WTC11 (cell line): ENCODE results near the gene LITAFD. TPM values are rescaled to one million over a fixed set of nuclear protein-coding genes. Genes with fewer than 3 reads are reported as not detected.

Source experiments
- ATAC-seq: fragments of 200-7000 bp; cut with Tn5 transposase; 2 replicates; pipeline ENCODE4 v1.10.0; 2021; ENCODE audit warnings: mild to moderate bottlenecking, moderate library complexity
- CTCF ChIA-PET: fragments of 300-600 bp; sonication (Branson Sonifier 250); formaldehyde crosslinking; loops from one replicate; lab custom pipeline; 2021; ENCODE audit warnings: antibody characterized with exemption; lab: Charles Lee
- POLR2A ChIA-PET: fragments of 350-600 bp; sonication (Branson Sonifier 250); formaldehyde crosslinking; loops from one replicate; lab custom pipeline; 2021; ENCODE audit warnings: antibody characterized with exemption; lab: Charles Lee
- DNase-seq: peaks from one replicate; pipeline ENCODE4 v3.0.0; 2021; ENCODE audit warnings: low spot score
- H3K27ac Mint-ChIP-seq: 2 replicates; pipeline ENCODE4 v1.8.0; 2021; ENCODE audit warnings: mixed read lengths
- H3K27me3 Mint-ChIP-seq: 2 replicates; pipeline ENCODE4 v1.8.0; 2021; ENCODE audit warnings: low read depth, mild to moderate bottlenecking, moderate library complexity, mixed read lengths
- H3K36me3 Mint-ChIP-seq: 2 replicates; pipeline ENCODE4 v1.8.0; 2021; ENCODE audit warnings: mixed read lengths
- H3K4me1 Mint-ChIP-seq: 2 replicates; pipeline ENCODE4 v1.8.0; 2022; ENCODE audit warnings: mixed read lengths
- H3K4me3 Mint-ChIP-seq: 2 replicates; pipeline ENCODE4 v1.8.0; 2021; ENCODE audit warnings: mild to moderate bottlenecking, moderate library complexity, mixed read lengths
- H3K9me3 Mint-ChIP-seq: 2 replicates; pipeline ENCODE4 v1.8.0; 2021; ENCODE audit warnings: mixed read lengths
- AR ChIP-seq: fragments of 250-450 bp; sonication (Bioruptor Pico); IDR thresholded peaks from 2 replicates; pipeline ENCODE4 v1.9.0; 2021; ENCODE audit warnings: mild to moderate bottlenecking
- CDX4 ChIP-seq: fragments of 250-450 bp; sonication (Bioruptor Pico); IDR thresholded peaks from 2 replicates; pipeline ENCODE4 v1.9.0; 2021; ENCODE audit warnings: moderate library complexity, mild to moderate bottlenecking, inconsistent platforms, borderline replicate concordance
- CREM ChIP-seq: sonication (generic); formaldehyde crosslinking; IDR thresholded peaks from 2 replicates; pipeline ENCODE4 v1.8.1; 2022; ENCODE audit warnings: mild to moderate bottlenecking, missing genetic modification reagents, moderate library complexity
- FOXP1 ChIP-seq: sonication (generic); formaldehyde crosslinking; IDR thresholded peaks from 2 replicates; pipeline ENCODE4 v1.8.0; 2022; ENCODE audit warnings: missing genetic modification reagents, mild to moderate bottlenecking, moderate library complexity, borderline replicate concordance
- GABPB1 ChIP-seq: sonication (generic); formaldehyde crosslinking; IDR thresholded peaks from 2 replicates; pipeline ENCODE4 v1.8.1; 2023; ENCODE audit warnings: mild to moderate bottlenecking, missing genetic modification reagents
- HMGA2 ChIP-seq: fragments of 250-450 bp; sonication (Bioruptor Pico); IDR thresholded peaks from 2 replicates; pipeline ENCODE4 v1.4.0; 2021; ENCODE audit warnings: mild to moderate bottlenecking, moderate library complexity
- MXD4 ChIP-seq: fragments of 250-450 bp; sonication (Bioruptor Pico); IDR thresholded peaks from 2 replicates; pipeline ENCODE4 v1.8.0; 2021; ENCODE audit warnings: mild to moderate bottlenecking, moderate library complexity, borderline replicate concordance
- NR1H2 ChIP-seq: sonication (generic); formaldehyde crosslinking; IDR thresholded peaks from 2 replicates; pipeline ENCODE4 v1.9.0; 2021; ENCODE audit warnings: mild to moderate bottlenecking, moderate library complexity, missing genetic modification reagents
- NR2C2 ChIP-seq: sonication (generic); formaldehyde crosslinking; IDR thresholded peaks from 2 replicates; pipeline ENCODE4 v1.8.0; 2022; ENCODE audit warnings: mild to moderate bottlenecking, missing genetic modification reagents
- OVOL2 ChIP-seq: fragments of 250-450 bp; sonication (Bioruptor Pico); IDR thresholded peaks from 2 replicates; pipeline ENCODE4 v1.9.0; 2021; ENCODE audit warnings: mild to moderate bottlenecking, borderline replicate concordance
- PREB ChIP-seq: sonication (generic); formaldehyde crosslinking; IDR thresholded peaks from 2 replicates; pipeline ENCODE4 v1.8.1; 2022; ENCODE audit warnings: mild to moderate bottlenecking, missing genetic modification reagents, moderate library complexity, borderline replicate concordance
- RORB ChIP-seq: fragments of 250-450 bp; sonication (Bioruptor Pico); IDR thresholded peaks from 2 replicates; pipeline ENCODE4 v1.9.0; 2021; ENCODE audit warnings: mild to moderate bottlenecking
- TP53 ChIP-seq: sonication (generic); formaldehyde crosslinking; IDR thresholded peaks from 2 replicates; pipeline ENCODE4 v1.8.1; 2023; ENCODE audit warnings: mild to moderate bottlenecking, missing genetic modification reagents
- ZNF121 ChIP-seq: sonication (generic); formaldehyde crosslinking; IDR thresholded peaks from 2 replicates; pipeline ENCODE4 v1.8.0; 2023; ENCODE audit warnings: missing genetic modification reagents
- ZNF138 ChIP-seq: sonication (generic); formaldehyde crosslinking; conservative IDR thresholded peaks from 2 replicates; pipeline ENCODE4 v1.8.1; 2022; ENCODE audit warnings: mild to moderate bottlenecking, moderate library complexity, missing genetic modification reagents
- ZNF232 ChIP-seq: sonication (generic); formaldehyde crosslinking; IDR thresholded peaks from 2 replicates; pipeline ENCODE4 v1.8.0; 2022; ENCODE audit warnings: mild to moderate bottlenecking, missing genetic modification reagents
- ZSCAN18 ChIP-seq: fragments of 250-450 bp; sonication (Bioruptor Pico); IDR thresholded peaks from 2 replicates; pipeline ENCODE4 v2.1.2; 2022; ENCODE audit warnings: mild to moderate bottlenecking, moderate library complexity
- total RNA-seq: library from RNA; stranded (reverse); gene quantifications from 3 replicates; pipeline ENCODE4 v1.2.3, GENCODE V29; 2021
- TF ChIP-seq, protein P1 (sequence below): sonication (generic); formaldehyde crosslinking; IDR thresholded peaks from 2 replicates; pipeline ENCODE4 v1.8.1; 2022; ENCODE audit warnings: low read depth, mild to moderate bottlenecking, moderate library complexity, missing genetic modification reagents, borderline replicate concordance
- TF ChIP-seq, protein P2 (sequence below): sonication (generic); formaldehyde crosslinking; IDR thresholded peaks from 2 replicates; pipeline ENCODE4 v1.8.1; 2023; ENCODE audit warnings: mild to moderate bottlenecking, missing genetic modification reagents

Gene LITAFD
- total RNA-seq, 1 experiment from 2014 or later: not detected

DNA sequence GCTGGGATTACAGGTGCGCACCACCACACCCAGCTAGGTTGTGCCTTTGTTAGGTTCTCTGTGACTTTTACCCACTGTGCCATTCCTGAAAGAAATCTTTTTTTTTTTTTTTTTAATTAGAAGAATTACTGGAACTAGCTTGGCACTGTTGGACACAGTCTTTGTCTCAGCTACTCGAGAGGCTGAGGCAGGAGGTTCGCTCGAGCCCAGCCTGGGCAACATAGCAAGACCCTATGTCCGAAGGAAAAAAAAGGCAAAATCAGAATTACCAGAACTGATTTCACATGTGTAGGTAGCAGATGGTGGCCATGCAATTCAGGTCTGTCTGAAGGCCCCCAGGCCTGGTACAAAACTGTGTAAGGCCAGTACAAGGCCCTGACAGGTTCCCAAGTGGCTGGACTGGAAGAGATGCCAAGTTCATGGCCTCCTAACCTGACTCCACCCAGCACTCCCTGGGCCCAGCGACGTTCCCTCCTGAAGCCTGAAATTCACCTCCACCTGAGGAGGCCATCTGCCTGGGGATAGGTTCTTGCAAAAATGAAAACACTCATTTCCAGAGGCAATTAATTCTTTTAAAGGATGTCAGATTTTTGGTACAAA, 36.4 kb upstream of the LITAFD start:
- TF ChIP-seq ZNF121 (CRISPR knock-in tag): peak; percentile 90
- no peak for TF ChIP-seq PREB (CRISPR knock-in tag)
- no peak for TF ChIP-seq ZSCAN18 (CRISPR knock-in tag)
- TF ChIP-seq, all 79 proteins: peak for 1
- Mint-ChIP-seq H3K36me3 (peaks cover 28% of the 10 kb centered on the region), H3K27me3 (no peaks in the 10 kb centered on the region), H3K9me3 (no peaks in the 10 kb centered on the region), H3K4me1 (peaks cover 55% of the 10 kb centered on the region), H3K27ac (no peak overlapping the region), H3K4me3 (no peak overlapping the region)
- ATAC-seq (no peak), DNase-seq (no peak)
- CTCF ChIA-PET: interaction anchor here (1.7 kb wide), 1 partner anchor 9 kb away, joined by 5 read pairs; no protein-coding TSS in a partner anchor
- POLR2A ChIA-PET: no interaction called here

GRCh38 chr16:8846401-8846932, 35.7 kb upstream of the LITAFD start:
- POLR2A ChIA-PET: no interaction called here
- Mint-ChIP-seq H3K4me1 (peaks cover 57% of the 10 kb centered on the region), H3K9me3 (no peaks in the 10 kb centered on the region), H3K36me3 (peaks cover 32% of the 10 kb centered on the region), H3K27me3 (no peaks in the 10 kb centered on the region), H3K27ac (no peak overlapping the region), H3K4me3 (no peak overlapping the region)
- CTCF ChIA-PET: interaction anchor here (0.6 to 1.7 kb wide), 2 partner anchors 8 to 192 kb away, joined by 3 to 5 read pairs; no protein-coding TSS in a partner anchor
- ATAC-seq (no peak), DNase-seq (no peak)
- TF ChIP-seq FOXP1 (CRISPR knock-in tag) (no peak), ZNF232 (CRISPR knock-in tag) (no peak), ZNF121 (CRISPR knock-in tag) (no peak), TP53 (CRISPR knock-in tag) (no peak), MXD4 (CRISPR knock-in tag) (no peak), AR (CRISPR knock-in tag) (no peak), OVOL2 (no peak)
- TF ChIP-seq, protein P1, sequence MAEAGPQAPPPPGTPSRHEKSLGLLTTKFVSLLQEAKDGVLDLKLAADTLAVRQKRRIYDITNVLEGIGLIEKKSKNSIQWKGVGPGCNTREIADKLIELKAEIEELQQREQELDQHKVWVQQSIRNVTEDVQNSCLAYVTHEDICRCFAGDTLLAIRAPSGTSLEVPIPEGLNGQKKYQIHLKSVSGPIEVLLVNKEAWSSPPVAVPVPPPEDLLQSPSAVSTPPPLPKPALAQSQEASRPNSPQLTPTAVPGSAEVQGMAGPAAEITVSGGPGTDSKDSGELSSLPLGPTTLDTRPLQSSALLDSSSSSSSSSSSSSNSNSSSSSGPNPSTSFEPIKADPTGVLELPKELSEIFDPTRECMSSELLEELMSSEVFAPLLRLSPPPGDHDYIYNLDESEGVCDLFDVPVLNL (CRISPR knock-in tag): no peak

DNA sequence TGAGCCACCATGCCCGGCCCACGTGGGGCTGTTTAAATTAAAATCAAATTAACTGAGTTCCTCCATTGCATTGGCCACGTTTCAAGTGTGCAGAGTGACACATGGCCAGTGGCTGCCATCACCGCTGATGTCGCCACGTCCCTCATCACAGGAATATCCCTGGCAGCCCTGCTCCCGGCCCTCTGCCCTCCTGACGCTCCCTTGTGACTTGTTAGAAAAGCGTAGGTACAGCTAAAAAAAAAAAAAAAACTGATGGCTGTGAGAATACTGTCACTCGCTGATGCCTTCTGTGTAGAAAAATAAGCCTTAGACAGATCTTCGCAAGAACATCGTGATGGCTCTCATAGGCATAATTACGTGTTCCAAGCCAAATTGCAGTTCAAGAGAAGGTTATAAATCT, 35.0 kb upstream of the LITAFD start:
- POLR2A ChIA-PET: no interaction called here
- peaks cover 57% of the 10 kb centered on the region for H3K4me1 Mint-ChIP-seq
- no peaks in the 10 kb centered on the region for H3K9me3 Mint-ChIP-seq
- H3K27ac Mint-ChIP-seq: peak overlapping the region; percentile 71
- H3K36me3 Mint-ChIP-seq: peaks cover 35% of the 10 kb centered on the region
- DNase-seq (no peak), ATAC-seq (no peak)
- no peaks in the 10 kb centered on the region for H3K27me3 Mint-ChIP-seq
- CTCF ChIA-PET: interaction anchor here (0.6 to 1.7 kb wide), 2 partner anchors 8 to 192 kb away, joined by 3 to 5 read pairs; no protein-coding TSS in a partner anchor
- no peak overlapping the region for H3K4me3 Mint-ChIP-seq
- TF ChIP-seq ZNF138 (CRISPR knock-in tag) (no peak), HMGA2 (CRISPR knock-in tag) (no peak), NR2C2 (no peak), RORB (CRISPR knock-in tag) (no peak), NR1H2 (CRISPR knock-in tag) (no peak), CREM (CRISPR knock-in tag) (no peak), CDX4 (CRISPR knock-in tag) (no peak), GABPB1 (no peak)
- TF ChIP-seq, protein P2, sequence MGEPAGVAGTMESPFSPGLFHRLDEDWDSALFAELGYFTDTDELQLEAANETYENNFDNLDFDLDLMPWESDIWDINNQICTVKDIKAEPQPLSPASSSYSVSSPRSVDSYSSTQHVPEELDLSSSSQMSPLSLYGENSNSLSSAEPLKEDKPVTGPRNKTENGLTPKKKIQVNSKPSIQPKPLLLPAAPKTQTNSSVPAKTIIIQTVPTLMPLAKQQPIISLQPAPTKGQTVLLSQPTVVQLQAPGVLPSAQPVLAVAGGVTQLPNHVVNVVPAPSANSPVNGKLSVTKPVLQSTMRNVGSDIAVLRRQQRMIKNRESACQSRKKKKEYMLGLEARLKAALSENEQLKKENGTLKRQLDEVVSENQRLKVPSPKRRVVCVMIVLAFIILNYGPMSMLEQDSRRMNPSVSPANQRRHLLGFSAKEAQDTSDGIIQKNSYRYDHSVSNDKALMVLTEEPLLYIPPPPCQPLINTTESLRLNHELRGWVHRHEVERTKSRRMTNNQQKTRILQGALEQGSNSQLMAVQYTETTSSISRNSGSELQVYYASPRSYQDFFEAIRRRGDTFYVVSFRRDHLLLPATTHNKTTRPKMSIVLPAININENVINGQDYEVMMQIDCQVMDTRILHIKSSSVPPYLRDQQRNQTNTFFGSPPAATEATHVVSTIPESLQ (CRISPR knock-in tag): no peak
